H54 (cell line): ENCODE results near the gene AGRN.

Source experiments
- DNase-seq: peaks from one replicate; pipeline ENCODE4 v3.0.0; 2011; ENCODE audit warnings: low spot score, mixed read lengths; ENCODE audit not compliant: insufficient read length
- FAIRE-seq: peaks from 3 replicates; lab custom pipeline; 2011; peaks lifted over from hg19 to GRCh38; lab: Jason Lieb, UNC
- POLR2A ChIP-seq: IDR thresholded peaks from 2 replicates; pipeline ENCODE4 v1.6.1; 2011; ENCODE audit warnings: low read depth, mild to moderate bottlenecking, low read length

Gene AGRN

GRCh38 chr1:1037366-1038327 is 17.7 kb downstream of the AGRN start:
- DNase-seq (no peak), FAIRE-seq (no peak)
- no peak for TF ChIP-seq POLR2A

DNA sequence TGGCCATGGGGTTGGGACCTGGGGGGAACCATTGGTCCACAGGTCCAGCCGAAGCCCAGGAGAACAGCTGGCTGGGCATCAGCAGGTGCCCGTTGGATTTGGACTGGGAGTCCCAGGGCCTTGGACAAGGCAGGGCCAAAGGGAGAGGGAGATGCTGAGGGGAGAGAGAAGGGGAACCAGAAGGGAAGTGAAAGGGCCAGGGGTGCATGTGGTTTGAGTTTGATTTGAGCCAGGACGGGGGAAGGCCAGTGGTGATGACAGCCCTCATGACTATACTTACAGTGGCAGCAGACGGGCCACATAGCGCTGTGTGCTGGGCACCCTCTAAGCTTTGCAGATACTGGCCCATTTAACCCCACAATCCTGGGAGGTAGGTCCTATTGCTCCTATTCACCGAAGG is 18.8 kb downstream of the AGRN start:
- no peak for FAIRE-seq
- no peak for DNase-seq
- no peak for TF ChIP-seq POLR2A

DNA sequence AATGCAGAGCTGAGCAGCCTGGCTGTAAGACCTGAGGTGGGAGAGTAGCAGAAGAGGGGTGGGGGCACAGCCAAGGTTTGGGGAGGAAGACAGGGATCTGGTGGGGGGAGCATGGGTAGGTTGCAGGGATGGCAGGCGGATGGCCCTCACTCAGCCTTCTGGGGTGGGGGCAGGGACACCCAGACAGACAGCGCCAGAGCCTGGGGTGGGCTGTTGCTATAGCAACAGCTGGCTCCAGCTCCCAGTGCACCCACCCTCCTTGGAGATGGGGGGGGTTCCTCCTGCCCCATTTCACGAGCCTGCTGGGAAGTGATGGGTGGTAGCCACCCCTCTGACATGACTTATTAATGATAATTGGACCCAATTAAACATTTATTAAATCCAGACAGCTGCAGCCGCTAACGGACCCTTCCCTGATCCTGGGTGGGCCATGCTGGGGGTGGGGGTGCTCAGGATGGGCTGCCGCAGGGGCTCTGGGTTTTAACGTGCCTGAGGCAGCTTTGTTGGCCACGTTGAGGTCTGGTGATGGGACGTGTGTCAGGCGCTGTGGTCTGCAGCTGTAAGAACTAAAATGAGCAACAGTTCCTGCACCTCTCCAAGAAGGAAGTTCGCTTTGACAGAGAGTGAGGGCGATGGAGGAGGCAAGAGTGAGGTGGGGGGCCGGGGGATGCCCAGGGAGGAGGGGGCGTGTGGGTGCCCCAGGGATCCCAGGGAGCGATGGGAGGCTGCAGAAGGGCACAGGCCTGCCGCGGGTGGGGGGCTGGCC is 19.4 kb downstream of the AGRN start:
- FAIRE-seq = no peak
- TF ChIP-seq POLR2A = no peak
- no peak for DNase-seq

DNA sequence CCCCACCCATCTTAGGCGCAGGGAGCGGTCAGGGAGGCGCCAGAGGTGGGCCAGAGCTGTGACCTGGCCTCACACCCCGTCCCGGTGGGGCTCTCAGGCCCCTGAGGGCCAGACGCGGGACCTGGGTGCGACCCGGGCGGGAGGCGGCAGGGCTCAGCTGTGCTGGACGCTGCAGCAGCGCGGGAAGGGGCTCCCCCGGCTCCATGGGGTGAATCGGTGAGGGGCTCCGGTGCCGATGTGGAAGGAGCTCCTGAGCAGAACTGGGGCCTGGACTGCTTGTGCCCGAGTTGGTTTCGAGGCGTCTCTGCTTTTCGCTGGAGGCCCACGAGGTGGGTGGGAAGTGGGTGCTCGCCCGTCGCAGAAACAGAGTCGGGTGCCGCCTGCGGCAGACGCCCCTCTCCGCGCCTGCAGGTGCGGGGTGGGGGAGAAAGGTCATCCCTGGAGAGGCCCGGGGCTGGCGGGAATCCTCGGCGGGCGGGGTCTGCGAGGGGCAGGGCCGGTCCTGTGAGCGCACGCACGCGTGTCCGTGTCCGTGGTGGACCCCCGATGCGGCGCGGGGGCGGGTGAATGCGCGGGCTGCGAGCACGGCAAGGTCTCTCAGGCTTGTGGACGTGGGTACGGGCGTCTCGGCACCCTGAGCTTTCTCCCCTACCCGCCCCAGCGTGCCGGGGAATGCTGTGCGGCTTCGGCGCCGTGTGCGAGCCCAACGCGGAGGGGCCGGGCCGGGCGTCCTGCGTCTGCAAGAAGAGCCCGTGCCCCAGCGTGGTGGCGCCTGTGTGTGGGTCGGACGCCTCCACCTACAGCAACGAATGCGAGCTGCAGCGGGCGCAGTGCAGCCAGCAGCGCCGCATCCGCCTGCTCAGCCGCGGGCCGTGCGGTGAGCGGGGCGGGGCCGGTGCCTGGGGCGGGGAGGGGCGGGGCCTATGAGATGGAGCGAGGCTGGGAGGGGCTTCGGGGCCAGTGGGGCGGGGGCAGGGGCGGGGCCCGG is 20.4 kb downstream of the AGRN start:
- no peak for FAIRE-seq
- no peak for DNase-seq
- no peak for TF ChIP-seq POLR2A

GRCh38 chr1:1041092-1041523 is 21.2 kb downstream of the AGRN start:
- FAIRE-seq = no peak
- no peak for TF ChIP-seq POLR2A
- no peak for DNase-seq

DNA sequence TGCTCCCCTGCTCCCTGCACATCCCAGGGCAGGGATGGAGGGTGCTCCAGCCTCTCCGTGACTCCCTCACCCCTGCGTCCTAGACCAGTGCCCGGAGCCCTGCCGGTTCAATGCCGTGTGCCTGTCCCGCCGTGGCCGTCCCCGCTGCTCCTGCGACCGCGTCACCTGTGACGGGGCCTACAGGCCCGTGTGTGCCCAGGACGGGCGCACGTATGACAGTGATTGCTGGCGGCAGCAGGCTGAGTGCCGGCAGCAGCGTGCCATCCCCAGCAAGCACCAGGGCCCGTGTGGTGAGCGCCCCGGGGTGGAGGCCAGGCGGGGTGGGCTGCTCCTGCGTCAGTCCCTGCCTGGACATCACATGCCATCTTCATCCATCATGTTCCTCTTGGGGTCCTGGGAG is 22.0 kb downstream of the AGRN start:
- DNase-seq (no peak), FAIRE-seq (no peak)
- TF ChIP-seq POLR2A = no peak

- no peak for TF ChIP-seq POLR2A
- FAIRE-seq (no peak), DNase-seq (no peak)
Observed at GRCh38 chr1:1042835-1043234, 22.9 kb downstream of the AGRN start.

DNA sequence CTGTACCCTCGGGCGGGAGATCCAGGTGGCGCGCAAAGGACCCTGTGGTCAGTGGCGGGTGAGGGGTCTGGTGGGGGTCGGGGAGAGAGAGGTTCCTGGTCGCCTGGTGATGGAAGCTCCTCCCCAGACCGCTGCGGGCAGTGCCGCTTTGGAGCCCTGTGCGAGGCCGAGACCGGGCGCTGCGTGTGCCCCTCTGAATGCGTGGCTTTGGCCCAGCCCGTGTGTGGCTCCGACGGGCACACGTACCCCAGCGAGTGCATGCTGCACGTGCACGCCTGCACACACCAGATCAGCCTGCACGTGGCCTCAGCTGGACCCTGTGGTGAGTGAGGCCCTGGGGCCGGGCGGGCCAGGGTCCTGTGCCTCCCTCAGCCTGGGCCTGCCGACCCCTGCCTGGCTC is 23.5 kb downstream of the AGRN start:
- no peak for TF ChIP-seq POLR2A
- FAIRE-seq (no peak), DNase-seq (no peak)

GRCh38 chr1:1043921-1044320 is 24.0 kb downstream of the AGRN start:
- no peak for TF ChIP-seq POLR2A
- DNase-seq (no peak), FAIRE-seq (no peak)

DNA sequence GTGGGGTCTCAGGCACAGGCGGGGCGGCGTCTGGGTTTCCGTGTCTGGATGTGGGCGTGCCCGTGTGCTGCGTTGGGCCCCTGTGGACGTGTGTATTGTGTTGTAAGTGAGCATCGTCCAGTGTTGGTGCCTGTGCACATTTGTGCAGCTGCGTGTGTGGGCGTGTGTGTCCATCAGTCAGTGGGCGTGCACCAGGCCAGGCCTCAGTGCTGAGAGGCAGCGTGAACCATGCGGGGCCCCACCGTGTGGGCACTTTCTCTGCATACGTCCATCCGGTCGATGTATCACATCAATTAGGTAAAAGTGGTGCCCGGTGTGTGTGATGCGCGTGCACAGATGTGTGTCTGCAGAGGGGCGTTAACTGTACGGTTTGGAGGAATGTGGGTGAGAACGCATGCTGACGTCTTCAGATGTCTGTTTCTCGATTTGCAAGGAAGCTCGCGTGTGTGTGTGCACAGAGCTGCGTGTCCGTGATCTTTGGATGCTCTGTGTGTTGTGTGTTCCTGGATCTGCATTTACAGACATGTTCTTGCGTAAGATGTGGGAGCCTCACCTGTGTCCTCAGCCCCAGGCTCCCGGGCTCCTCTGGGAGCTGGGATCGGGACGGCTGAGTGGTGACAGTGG is 24.6 kb downstream of the AGRN start:
- DNase-seq (no peak), FAIRE-seq (no peak)
- TF ChIP-seq POLR2A = no peak

DNA sequence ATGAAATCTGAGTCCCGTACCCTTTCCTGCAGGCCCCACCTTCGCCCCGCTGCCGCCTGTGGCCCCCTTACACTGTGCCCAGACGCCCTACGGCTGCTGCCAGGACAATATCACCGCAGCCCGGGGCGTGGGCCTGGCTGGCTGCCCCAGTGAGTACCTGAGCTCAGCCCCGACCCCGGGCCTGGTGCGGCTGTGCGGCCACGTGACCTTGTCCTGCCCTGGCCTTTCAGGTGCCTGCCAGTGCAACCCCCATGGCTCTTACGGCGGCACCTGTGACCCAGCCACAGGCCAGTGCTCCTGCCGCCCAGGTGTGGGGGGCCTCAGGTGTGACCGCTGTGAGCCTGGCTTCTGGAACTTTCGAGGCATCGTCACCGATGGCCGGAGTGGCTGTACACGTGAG is 25.2 kb downstream of the AGRN start:
- TF ChIP-seq POLR2A = no peak
- FAIRE-seq = no peak
- DNase-seq = no peak

DNA sequence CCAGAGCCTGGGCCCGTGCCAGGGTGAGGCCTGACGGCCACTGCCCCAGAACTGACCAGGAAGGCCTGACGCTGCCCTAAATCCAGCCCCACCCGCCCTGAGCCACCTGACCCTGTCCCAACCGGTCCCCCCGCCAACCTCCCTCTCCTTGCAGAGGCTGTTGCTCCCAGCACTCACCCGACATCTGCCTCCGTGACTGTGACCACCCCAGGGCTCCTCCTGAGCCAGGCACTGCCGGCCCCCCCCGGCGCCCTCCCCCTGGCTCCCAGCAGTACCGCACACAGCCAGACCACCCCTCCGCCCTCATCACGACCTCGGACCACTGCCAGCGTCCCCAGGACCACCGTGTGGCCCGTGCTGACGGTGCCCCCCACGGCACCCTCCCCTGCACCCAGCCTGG is 26.3 kb downstream of the AGRN start:
- no peak for FAIRE-seq
- TF ChIP-seq POLR2A = no peak

DNA sequence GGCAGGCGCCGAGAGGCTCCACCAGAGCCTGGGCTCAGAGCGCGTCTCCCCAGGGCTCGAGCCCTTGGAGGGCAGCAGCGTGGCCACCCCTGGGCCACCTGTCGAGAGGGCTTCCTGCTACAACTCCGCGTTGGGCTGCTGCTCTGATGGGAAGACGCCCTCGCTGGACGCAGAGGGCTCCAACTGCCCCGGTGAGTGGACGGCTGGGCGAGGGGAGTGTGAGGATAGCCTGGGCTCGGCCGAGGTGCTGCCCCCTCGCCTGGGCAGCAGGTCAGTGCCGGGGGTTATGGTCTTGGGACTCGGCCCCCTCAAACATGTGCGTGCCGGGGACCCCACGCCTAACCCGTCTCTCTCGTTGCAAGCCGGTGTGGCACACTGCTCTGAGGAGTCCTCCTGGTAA is 26.8 kb downstream of the AGRN start:
- DNase-seq = no peak
- no peak for FAIRE-seq

More for the DNA sequence above, 26.3 kb downstream of the AGRN start:
- DNase-seq = no peak

More for the DNA sequence above, 26.8 kb downstream of the AGRN start:
- no peak for TF ChIP-seq POLR2A
